WERI-Rb-1 (cell line): ENCODE data around the gene SSX2.
"Not testable (repeated sequence)": the region's sequence is repeated elsewhere in the genome, so short reads cannot be mapped to it uniquely, and the experiment has no call there.

Source experiments
- DNase-seq: peaks from one replicate; pipeline ENCODE4 v3.0.0-alpha.2; 2020
- H3K27ac ChIP-seq: fragments of 250-450 bp; sonication (Bioruptor Pico); 2 replicates; pipeline ENCODE4 v1.5.1; 2020; ENCODE audit warnings: mild to moderate bottlenecking, moderate library complexity
- H3K27me3 ChIP-seq: fragments of 250-450 bp; sonication (Bioruptor Pico); 2 replicates; pipeline ENCODE4 v1.5.1; 2021; ENCODE audit warnings: mild to moderate bottlenecking, low read depth, moderate library complexity; ENCODE audit not compliant: insufficient read depth, severe bottlenecking
- H3K36me3 ChIP-seq: fragments of 250-450 bp; sonication (Bioruptor Pico); 2 replicates; pipeline ENCODE4 v1.5.1; 2020; ENCODE audit warnings: mild to moderate bottlenecking, moderate library complexity
- H3K4me3 ChIP-seq: 2 replicates; pipeline ENCODE4 v1.5.1; 2011; ENCODE audit warnings: low read depth, mild to moderate bottlenecking, control low read depth, low read length
- H3K9me3 ChIP-seq: fragments of 250-450 bp; sonication (Bioruptor Pico); 2 replicates; pipeline ENCODE4 v1.5.1; 2021; ENCODE audit warnings: mild to moderate bottlenecking, moderate library complexity; ENCODE audit not compliant: severe bottlenecking

Gene SSX2, protein sequence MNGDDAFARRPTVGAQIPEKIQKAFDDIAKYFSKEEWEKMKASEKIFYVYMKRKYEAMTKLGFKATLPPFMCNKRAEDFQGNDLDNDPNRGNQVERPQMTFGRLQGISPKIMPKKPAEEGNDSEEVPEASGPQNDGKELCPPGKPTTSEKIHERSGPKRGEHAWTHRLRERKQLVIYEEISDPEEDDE

DNA sequence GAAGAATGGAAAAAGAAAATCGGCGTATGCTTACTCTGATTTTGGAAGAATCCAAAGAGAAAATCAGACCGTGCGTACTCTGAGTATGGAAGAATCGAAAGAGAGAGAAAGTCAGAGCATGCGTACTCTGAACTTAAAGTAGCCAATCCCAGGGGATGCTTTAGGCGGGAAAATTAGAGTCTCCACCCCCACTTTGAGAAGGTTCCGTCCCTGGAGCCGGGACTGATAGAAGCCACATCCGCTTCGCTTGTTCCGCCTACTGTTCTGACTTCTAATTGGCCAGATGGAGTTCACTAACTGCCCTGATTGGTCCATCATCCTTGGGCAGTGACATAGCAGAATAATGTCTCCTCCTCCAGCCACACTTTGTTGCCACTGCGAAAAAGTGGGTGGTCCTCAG is at the start of gene SSX2:
Gene SSX2 (minus strand): TSS at position 101 of the 400 bp plus-strand sequence. CDS start 1,429 bp downstream, outside the sequence.
- H3K36me3 ChIP-seq, H3K27ac ChIP-seq, DNase-seq, H3K9me3 ChIP-seq, H3K27me3 ChIP-seq, H3K4me3 ChIP-seq: not testable (repeated sequence)

DNA sequence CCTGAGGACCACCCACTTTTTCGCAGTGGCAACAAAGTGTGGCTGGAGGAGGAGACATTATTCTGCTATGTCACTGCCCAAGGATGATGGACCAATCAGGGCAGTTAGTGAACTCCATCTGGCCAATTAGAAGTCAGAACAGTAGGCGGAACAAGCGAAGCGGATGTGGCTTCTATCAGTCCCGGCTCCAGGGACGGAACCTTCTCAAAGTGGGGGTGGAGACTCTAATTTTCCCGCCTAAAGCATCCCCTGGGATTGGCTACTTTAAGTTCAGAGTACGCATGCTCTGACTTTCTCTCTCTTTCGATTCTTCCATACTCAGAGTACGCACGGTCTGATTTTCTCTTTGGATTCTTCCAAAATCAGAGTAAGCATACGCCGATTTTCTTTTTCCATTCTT is 44.0 kb upstream of the SSX2 start, which contains the start of gene SSX2B:
Gene SSX2B (plus strand): TSS at position 301 of the 400 bp plus-strand sequence. CDS start 1,429 bp downstream, outside the sequence.
- not testable (repeated sequence) for H3K27me3 ChIP-seq, H3K4me3 ChIP-seq, H3K27ac ChIP-seq, H3K9me3 ChIP-seq, H3K36me3 ChIP-seq, DNase-seq

DNA sequence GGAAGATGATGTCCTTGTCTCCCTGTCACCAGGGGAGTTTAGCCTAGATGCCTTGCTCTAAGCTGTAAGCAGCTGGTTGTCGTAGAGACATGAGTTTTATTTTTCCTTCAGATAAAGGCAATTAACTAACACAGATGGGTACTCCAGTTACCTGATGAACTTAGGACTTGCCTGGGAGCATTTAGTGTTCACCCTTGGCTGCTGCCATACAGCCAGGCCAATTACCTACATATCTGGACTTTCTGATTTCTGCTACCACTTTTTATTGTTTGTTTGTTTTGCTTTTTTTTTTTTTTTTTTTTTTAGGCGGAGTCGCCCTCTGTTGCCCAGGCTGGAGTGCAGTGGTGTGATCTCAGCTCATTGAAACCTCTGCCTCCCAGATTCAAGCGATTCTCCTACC is 14.9 kb downstream of the SSX2 start:
- not testable (repeated sequence) for H3K27ac ChIP-seq, H3K4me3 ChIP-seq, H3K9me3 ChIP-seq, DNase-seq, H3K36me3 ChIP-seq, H3K27me3 ChIP-seq

DNA sequence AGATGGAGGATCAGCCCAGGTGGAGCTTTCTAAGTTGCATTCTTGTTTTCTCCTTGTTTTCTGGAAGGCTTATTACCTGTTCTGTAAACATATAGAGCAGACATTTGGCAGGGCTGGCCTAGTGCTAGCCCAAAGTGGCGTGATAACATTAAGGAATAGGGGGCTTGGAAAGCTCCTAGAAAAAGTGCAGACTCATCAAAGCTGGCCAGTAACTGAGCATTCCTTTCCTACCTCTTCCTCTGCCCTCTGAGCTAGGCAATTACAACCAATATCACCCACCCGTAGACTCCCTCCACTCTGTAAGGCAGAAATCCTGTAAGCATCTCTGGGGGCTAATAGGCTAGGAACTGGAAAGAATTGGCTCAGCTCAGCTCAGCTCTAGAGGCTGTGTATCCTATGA is 44.8 kb downstream of the SSX2 start:
- H3K9me3 ChIP-seq, H3K4me3 ChIP-seq, H3K36me3 ChIP-seq, DNase-seq, H3K27ac ChIP-seq: not testable (repeated sequence)
- H3K27me3 ChIP-seq, result peaks cover 19% of the 10 kb centered on the region

DNA sequence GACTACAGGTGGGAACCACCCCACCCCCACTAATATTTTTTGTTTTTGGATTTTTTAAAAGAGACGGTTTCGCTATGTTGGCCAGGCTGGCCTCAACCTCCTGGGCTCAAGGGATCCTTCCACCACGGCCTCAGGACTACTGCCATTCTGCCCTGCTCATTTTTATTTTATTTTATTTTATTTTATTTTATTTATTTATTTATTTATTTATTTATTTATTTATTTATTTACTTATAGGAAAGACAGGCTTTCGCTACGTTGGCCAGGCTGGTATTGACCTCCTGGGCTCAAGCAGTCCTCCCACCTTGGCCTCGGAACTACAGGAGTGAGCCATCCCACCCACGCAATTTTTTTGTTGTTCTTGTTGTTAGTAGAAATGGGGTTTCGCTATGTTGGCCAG is 51.5 kb downstream of the SSX2 start:
- not testable (repeated sequence) for H3K4me3 ChIP-seq, H3K27me3 ChIP-seq, DNase-seq, H3K9me3 ChIP-seq, H3K36me3 ChIP-seq, H3K27ac ChIP-seq

DNA sequence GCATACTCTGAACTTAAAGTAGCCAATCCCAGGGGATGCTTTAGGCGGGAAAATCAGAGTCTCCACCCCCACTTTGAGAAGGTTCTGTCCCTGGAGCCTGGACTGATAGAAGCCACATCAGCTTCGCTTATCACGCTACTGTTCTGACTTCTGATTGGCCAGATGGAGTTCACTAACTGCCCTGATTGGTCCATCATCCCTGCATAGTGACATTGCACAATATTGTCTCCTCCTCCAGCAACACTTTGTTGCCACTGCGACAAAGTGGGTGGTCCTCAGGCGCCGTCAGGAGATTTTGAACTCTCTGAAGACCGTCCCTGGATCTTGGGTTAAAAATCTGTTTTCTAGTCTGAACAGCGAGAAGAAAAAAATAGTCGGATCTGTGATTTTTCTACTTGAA is 52.2 kb downstream of the SSX2 start, which contains the start of gene SSX7:
Gene SSX7 (minus strand): TSS at position 101 of the 400 bp plus-strand sequence. CDS start 1,428 bp downstream, outside the sequence.
- DNase-seq, H3K36me3 ChIP-seq, H3K9me3 ChIP-seq, H3K27ac ChIP-seq, H3K4me3 ChIP-seq: not testable (repeated sequence)
- peaks cover 11% of the 10 kb centered on the region for H3K27me3 ChIP-seq

DNA sequence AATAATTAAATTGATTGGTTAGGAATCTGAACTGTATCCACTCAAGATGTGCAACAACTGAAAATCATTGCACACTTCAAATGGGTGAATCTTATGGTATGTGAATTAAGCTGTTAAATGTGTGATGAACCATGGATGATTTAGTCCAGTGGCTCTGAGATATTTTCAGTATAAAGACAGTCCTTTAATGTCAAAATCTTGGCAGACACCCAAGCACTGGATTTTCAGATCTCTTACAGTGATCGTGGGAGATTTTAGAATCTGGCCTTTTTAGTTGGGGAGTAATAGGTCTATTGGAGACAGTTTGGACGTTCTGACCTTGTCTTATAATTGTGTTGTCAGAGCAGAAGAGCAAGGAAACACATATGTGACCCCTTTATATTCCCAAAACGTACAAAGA is 56.3 kb downstream of the SSX2 start:
- H3K27me3 ChIP-seq, result peaks cover 22% of the 10 kb centered on the region
- H3K27ac ChIP-seq, DNase-seq, H3K36me3 ChIP-seq, H3K9me3 ChIP-seq, H3K4me3 ChIP-seq: not testable (repeated sequence)

DNA sequence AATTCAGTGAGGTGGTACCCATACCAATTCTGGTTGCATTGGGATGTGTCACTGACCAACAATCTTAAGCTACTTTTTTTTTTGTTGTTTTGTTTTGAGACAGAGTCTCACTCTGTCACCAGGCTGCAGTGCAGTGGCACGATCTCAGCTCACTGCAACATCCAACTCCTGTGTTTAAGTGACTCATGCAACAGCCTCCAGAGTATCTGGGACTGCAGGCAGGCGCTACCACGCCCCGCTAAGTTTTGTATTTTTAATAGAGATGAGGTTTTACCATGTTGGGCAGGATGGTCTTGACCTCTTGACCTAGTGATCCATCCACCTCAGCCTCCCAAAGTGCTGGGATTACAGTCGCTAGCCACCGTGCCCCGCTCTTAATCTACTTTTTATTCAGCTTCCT is 58.0 kb downstream of the SSX2 start:
- H3K36me3 ChIP-seq, DNase-seq, H3K9me3 ChIP-seq, H3K4me3 ChIP-seq, H3K27ac ChIP-seq: not testable (repeated sequence)
- H3K27me3 ChIP-seq, result peaks cover 14% of the 10 kb centered on the region
